Prostate gland (tissue), 2 donors: ENCODE data around the gene RPL10.

Experiments
- POLR2A ChIP-seq: fragments of 450-650 bp; IDR thresholded peaks from one replicate; pipeline ENCODE4 v1.6.1; 2016; ENCODE audit warnings: antibody characterized with exemption, mild to moderate bottlenecking
- POLR2AphosphoS5 ChIP-seq: sonication (generic); formaldehyde crosslinking; IDR thresholded peaks from one replicate; pipeline ENCODE4 v1.6.1; 2017; ENCODE audit warnings: antibody characterized with exemption
- TF ChIP-seq, protein P1 (sequence below), 4 experiments: fragments of 200-600 bp in 2 of 4; fragments of 450-650 bp in 2 of 4; sonication (generic) in 2 of 4; IDR thresholded peaks; 1 replicate in 3 of 4; 2 replicates in 1 of 4; pipeline ENCODE4 v1.5.1; 2016 to 2019; ENCODE audit warnings: antibody characterized with exemption in 4 of 4, mild to moderate bottlenecking in 2 of 4, moderate library complexity in 2 of 4

- TF ChIP-seq, protein P1, sequence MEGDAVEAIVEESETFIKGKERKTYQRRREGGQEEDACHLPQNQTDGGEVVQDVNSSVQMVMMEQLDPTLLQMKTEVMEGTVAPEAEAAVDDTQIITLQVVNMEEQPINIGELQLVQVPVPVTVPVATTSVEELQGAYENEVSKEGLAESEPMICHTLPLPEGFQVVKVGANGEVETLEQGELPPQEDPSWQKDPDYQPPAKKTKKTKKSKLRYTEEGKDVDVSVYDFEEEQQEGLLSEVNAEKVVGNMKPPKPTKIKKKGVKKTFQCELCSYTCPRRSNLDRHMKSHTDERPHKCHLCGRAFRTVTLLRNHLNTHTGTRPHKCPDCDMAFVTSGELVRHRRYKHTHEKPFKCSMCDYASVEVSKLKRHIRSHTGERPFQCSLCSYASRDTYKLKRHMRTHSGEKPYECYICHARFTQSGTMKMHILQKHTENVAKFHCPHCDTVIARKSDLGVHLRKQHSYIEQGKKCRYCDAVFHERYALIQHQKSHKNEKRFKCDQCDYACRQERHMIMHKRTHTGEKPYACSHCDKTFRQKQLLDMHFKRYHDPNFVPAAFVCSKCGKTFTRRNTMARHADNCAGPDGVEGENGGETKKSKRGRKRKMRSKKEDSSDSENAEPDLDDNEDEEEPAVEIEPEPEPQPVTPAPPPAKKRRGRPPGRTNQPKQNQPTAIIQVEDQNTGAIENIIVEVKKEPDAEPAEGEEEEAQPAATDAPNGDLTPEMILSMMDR (IDR thresholded peaks at IDR 0.05): peak in 1 of 4 experiments; percentile 25
- TF ChIP-seq POLR2A: peak; percentile 81
- peak; percentile 94 for TF ChIP-seq POLR2AphosphoS5
Observed at GRCh38 chrX:154397888-154398667, at the start of gene RPL10.
